GM12892 (cell line): ENCODE measurements around the gene NTN3.

Source experiments
- POLR2A ChIP-seq: IDR thresholded peaks from 2 replicates; pipeline ENCODE4 v1.6.1; 2011; ENCODE audit warnings: low read depth, low read length, control low read depth
- TAF1 ChIP-seq: IDR thresholded peaks from 2 replicates; pipeline ENCODE4 v1.6.1; 2011; ENCODE audit warnings: low read depth, mild to moderate bottlenecking, control low read depth, low read length, borderline replicate concordance

DNA sequence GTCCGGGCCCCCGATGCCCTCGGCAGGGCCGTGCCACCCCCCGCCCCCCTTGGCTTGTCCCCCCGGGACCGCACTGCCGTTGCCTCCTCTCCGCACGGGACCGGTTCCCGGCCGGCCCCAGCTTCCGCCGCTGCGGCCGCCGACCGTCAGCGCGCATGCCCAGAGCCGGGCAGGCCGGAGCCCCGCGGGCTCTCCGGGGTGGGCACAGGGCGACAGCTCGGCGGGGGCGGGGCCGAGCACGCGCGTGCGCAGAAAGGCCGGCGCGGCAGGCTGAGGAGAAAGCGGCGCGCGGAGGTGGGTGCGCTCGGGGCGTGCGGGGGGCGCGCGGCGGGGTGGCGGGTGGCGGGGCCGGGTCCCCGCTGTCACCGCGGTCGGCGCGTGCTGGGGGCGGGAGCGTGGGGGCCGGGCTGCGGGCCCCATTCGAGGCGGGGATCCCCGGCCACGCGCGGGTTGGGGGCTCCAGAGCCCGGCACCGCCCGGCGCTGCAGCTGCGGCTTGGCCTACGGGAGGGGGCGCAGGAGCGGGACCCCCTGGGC is 3.8 kb downstream of the NTN3 start, which contains the start of gene TBC1D24:
- TF ChIP-seq POLR2A (peak; percentile 46; the same call in 1 of the 2 replicates), TAF1 (no peak)
